Esophagus (tissue), 2 donors: ENCODE data around the gene POMGNT1. TPM values are rescaled to one million over a fixed set of nuclear protein-coding genes. Genes with fewer than 3 reads are reported as not detected.

ENCODE experiments used
- H3K27ac ChIP-seq, 2 donors: one replicate each; pipeline ENCODE4 v1.5.1; 2013; ENCODE audit warnings: low read depth in 2 of 2, mild to moderate bottlenecking in 2 of 2, inconsistent platforms in 1 of 2, low read length in 1 of 2, moderate library complexity in 1 of 2
- H3K27me3 ChIP-seq, 2 donors: one replicate each; pipeline ENCODE4 v1.6.1; 2013; ENCODE audit warnings: low read length in 2 of 2, control low read depth in 1 of 2, mild to moderate bottlenecking in 1 of 2; ENCODE audit not compliant: insufficient read depth in 2 of 2, control insufficient read depth in 1 of 2
- H3K36me3 ChIP-seq, 2 donors: one replicate each; pipeline ENCODE4 v1.6.1; 2013; ENCODE audit warnings: low read length in 1 of 2; ENCODE audit not compliant: control insufficient read depth in 2 of 2, insufficient read depth in 2 of 2
- H3K4me1 ChIP-seq, 2 donors: one replicate each; pipeline ENCODE4 v1.6.1; 2013; ENCODE audit warnings: low read length in 1 of 2; ENCODE audit not compliant: control insufficient read depth in 2 of 2, insufficient read depth in 2 of 2
- H3K4me3 ChIP-seq, 2 donors: one replicate each; pipeline ENCODE4 v1.5.1; 2013; ENCODE audit warnings: low read length in 2 of 2, mild to moderate bottlenecking in 2 of 2, low read depth in 1 of 2, moderate library complexity in 1 of 2
- H3K9me3 ChIP-seq, 2 donors: one replicate each; pipeline ENCODE4 v1.6.1; 2013; ENCODE audit warnings: mild to moderate bottlenecking in 2 of 2, low read depth in 1 of 2, low read length in 1 of 2, moderate library complexity in 1 of 2; ENCODE audit not compliant: control insufficient read depth in 2 of 2, insufficient read depth in 1 of 2
- WGBS, 2 donors: extraction: QIAGEN DNeasy Blood & Tissue Kit; methylation state at CpG; one replicate each; pipeline ENCODE4 v1.1.7; 2013; 5-methylcytosine and 5-hydroxymethylcytosine counted together
- polyA plus RNA-seq, 2 donors: library from polyadenylated mRNA; stranded (reverse); fragments of 200-250 nt; gene quantifications; one replicate each; pipeline ENCODE4 v1.2.3, GENCODE V29; 2013
- donor health status: healthy with polysubstance abuse.
- donor health status: Bipolar disorder and iron deficiency.

Gene POMGNT1
- polyA plus RNA-seq, 2 donors = 17.1 to 17.2 TPM

GRCh38 chr1:46160212-46160611, 38.0 kb downstream of the POMGNT1 start:
- no peaks in the 10 kb centered on the region for H3K27me3 ChIP-seq
- H3K36me3 ChIP-seq = no peaks in the 10 kb centered on the region
- H3K9me3 ChIP-seq = no peaks in the 10 kb centered on the region
- WGBS, 2 donors = 89 to 90% methylated on average over 1 of the region's 1 CpG
- no peak overlapping the region for H3K27ac ChIP-seq
- H3K4me3 ChIP-seq = no peak overlapping the region
- no peaks in the 10 kb centered on the region for H3K4me1 ChIP-seq

- Histone ChIP-seq H3K4me1 (no peaks in the 10 kb centered on the region), H3K9me3 (no peaks in the 10 kb centered on the region), H3K4me3 (no peak overlapping the region), H3K36me3 (no peaks in the 10 kb centered on the region), H3K27me3 (no peaks in the 10 kb centered on the region), H3K27ac (no peak overlapping the region)
- 76 to 77% methylated on average over 3 of the region's 3 CpGs for WGBS, 2 donors
Observed at GRCh38 chr1:46159516-46159915, 38.7 kb downstream of the POMGNT1 start.

GRCh38 chr1:46158312-46159281, 39.6 kb downstream of the POMGNT1 start:
- no peak overlapping the region for H3K27ac ChIP-seq
- no peaks in the 10 kb centered on the region for H3K27me3 ChIP-seq
- H3K4me1 ChIP-seq = no peaks in the 10 kb centered on the region
- 90 to 95% methylated on average over 13 of the region's 13 CpGs for WGBS, 2 donors
- H3K4me3 ChIP-seq = no peak overlapping the region
- H3K36me3 ChIP-seq = no peaks in the 10 kb centered on the region
- no peaks in the 10 kb centered on the region for H3K9me3 ChIP-seq

GRCh38 chr1:46157916-46158311, 40.3 kb downstream of the POMGNT1 start:
- Histone ChIP-seq H3K4me3 (no peak overlapping the region), H3K36me3 (no peaks in the 10 kb centered on the region), H3K9me3 (no peaks in the 10 kb centered on the region), H3K27me3 (no peaks in the 10 kb centered on the region), H3K4me1 (no peaks in the 10 kb centered on the region), H3K27ac (no peak overlapping the region)
- WGBS, 2 donors = 88 to 100% methylated on average over 1 of the region's 1 CpG

GRCh38 chr1:46153732-46154131, 44.5 kb downstream of the POMGNT1 start:
- Histone ChIP-seq H3K4me3 (no peak overlapping the region), H3K36me3 (no peaks in the 10 kb centered on the region), H3K4me1 (no peaks in the 10 kb centered on the region), H3K27ac (no peak overlapping the region), H3K9me3 (no peaks in the 10 kb centered on the region), H3K27me3 (no peaks in the 10 kb centered on the region)
- WGBS, 2 donors = 100% methylated on average over 1 of the region's 1 CpG

GRCh38 chr1:46153228-46153627, 45.0 kb downstream of the POMGNT1 start:
- Histone ChIP-seq H3K27me3 (no peaks in the 10 kb centered on the region), H3K36me3 (no peaks in the 10 kb centered on the region), H3K4me3 (no peak overlapping the region), H3K27ac (no peak overlapping the region), H3K9me3 (no peaks in the 10 kb centered on the region), H3K4me1 (no peaks in the 10 kb centered on the region)
- WGBS, 2 donors = 93 to 100% methylated on average over 1 of the region's 1 CpG

- Histone ChIP-seq H3K36me3 (no peaks in the 10 kb centered on the region), H3K4me3 (no peak overlapping the region), H3K27me3 (no peaks in the 10 kb centered on the region), H3K4me1 (no peaks in the 10 kb centered on the region), H3K27ac (no peak overlapping the region), H3K9me3 (no peaks in the 10 kb centered on the region)
- 84 to 85% methylated on average over 3 of the region's 3 CpGs for WGBS, 2 donors
Observed at GRCh38 chr1:46152016-46152415, 46.2 kb downstream of the POMGNT1 start.

GRCh38 chr1:46150085-46150484, 48.1 kb downstream of the POMGNT1 start:
- no peaks in the 10 kb centered on the region for H3K4me1 ChIP-seq
- WGBS, 2 donors = 76 to 84% methylated on average over 2 of the region's 2 CpGs
- no peaks in the 10 kb centered on the region for H3K36me3 ChIP-seq
- H3K27ac ChIP-seq = no peak overlapping the region
- H3K4me3 ChIP-seq = no peak overlapping the region
- H3K27me3 ChIP-seq = no peaks in the 10 kb centered on the region
- no peaks in the 10 kb centered on the region for H3K9me3 ChIP-seq

GRCh38 chr1:46148318-46148717, 49.9 kb downstream of the POMGNT1 start:
- Histone ChIP-seq H3K27me3 (no peaks in the 10 kb centered on the region), H3K9me3 (no peaks in the 10 kb centered on the region), H3K4me3 (no peak overlapping the region), H3K4me1 (no peaks in the 10 kb centered on the region), H3K36me3 (no peaks in the 10 kb centered on the region), H3K27ac (no peak overlapping the region)
- 64 to 75% methylated on average over 2 of the region's 2 CpGs for WGBS, 2 donors
